Measurements from ENCODE around the gene PACRG. TPM values are rescaled to one million over a fixed set of nuclear protein-coding genes. Genes with fewer than 3 reads are reported as not detected.

Gene PACRG
- total and polyA plus RNA-seq, 2 of the 8 experiments (the other 6 are each of a cell fraction or from before 2014, with no cell fraction given), result 0.44 to 0.54 TPM

DNA sequence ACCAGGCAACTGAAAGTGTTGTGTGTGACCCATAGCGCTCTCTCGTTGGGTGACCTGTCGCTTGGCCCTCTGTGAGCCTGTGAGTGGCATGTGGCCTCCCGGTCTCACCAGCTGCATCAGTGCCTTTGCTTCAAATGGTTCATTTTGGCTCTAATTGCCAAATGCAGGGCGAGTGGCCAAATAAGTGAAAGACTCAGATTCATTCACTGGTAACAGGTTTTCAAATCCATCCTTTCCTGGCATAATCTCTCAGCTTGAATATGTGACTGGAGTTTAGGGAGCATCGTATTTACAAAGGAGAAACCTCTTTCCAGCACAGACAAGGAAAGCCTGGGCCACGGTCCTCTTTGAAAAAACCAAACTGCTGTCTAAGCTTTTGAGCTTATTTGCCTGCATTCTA lies 365.1 kb downstream of the PACRG start (continued):
- TF ChIP-seq CHD7 (IDR thresholded peaks at IDR 0.05; ENCODE audit: insufficient replicate concordance, low read length) (no peak), SP1 (IDR thresholded peaks at IDR 0.05; ENCODE audit: low read depth, low read length) (no peak), BACH1 (IDR thresholded peaks at IDR 0.05; ENCODE audit: low read length) (no peak), KDM5A (IDR thresholded peaks at IDR 0.05; ENCODE audit: low read length) (no peak), TBP (IDR thresholded peaks at IDR 0.05; ENCODE audit: low read depth, low read length) (no peak), SP4 (IDR thresholded peaks at IDR 0.05; ENCODE audit: low read length) (no peak), CTBP2 (IDR thresholded peaks at IDR 0.05; ENCODE audit: borderline replicate concordance, insufficient read depth, insufficient read length, low read length) (no peak), POLR2AphosphoS5 (IDR thresholded peaks at IDR 0.05; ENCODE audit: low read depth, low read length) (no peak), EGR1 (IDR thresholded peaks at IDR 0.05; ENCODE audit: borderline replicate concordance, low read depth, low read length) (no peak), SUZ12 (IDR thresholded peaks at IDR 0.05; ENCODE audit: low read length) (no peak), SIRT6 (IDR thresholded peaks at IDR 0.05; ENCODE audit: low read length) (no peak), SIN3A (conservative IDR thresholded peaks at IDR 0.05 in 1 of 2, IDR thresholded peaks at IDR 0.05 in 1 of 2; ENCODE audit: low read depth in 1 of 2, low read length in 2 of 2) (no peak)
